WTC11 (cell line): ENCODE data around the gene IQGAP3. TPM values are rescaled to one million over a fixed set of nuclear protein-coding genes. Genes with fewer than 3 reads are reported as not detected.

Source experiments
- ATAC-seq: fragments of 200-7000 bp; cut with Tn5 transposase; 2 replicates; pipeline ENCODE4 v1.10.0; 2021; ENCODE audit warnings: mild to moderate bottlenecking, moderate library complexity
- CTCF ChIA-PET: fragments of 300-600 bp; sonication (Branson Sonifier 250); formaldehyde crosslinking; loops from one replicate; lab custom pipeline; 2021; ENCODE audit warnings: antibody characterized with exemption; lab: Charles Lee
- POLR2A ChIA-PET: fragments of 350-600 bp; sonication (Branson Sonifier 250); formaldehyde crosslinking; loops from one replicate; lab custom pipeline; 2021; ENCODE audit warnings: antibody characterized with exemption; lab: Charles Lee
- DNase-seq: peaks from one replicate; pipeline ENCODE4 v3.0.0; 2021; ENCODE audit warnings: low spot score
- H3K27ac Mint-ChIP-seq: 2 replicates; pipeline ENCODE4 v1.8.0; 2021; ENCODE audit warnings: mixed read lengths
- H3K27me3 Mint-ChIP-seq: 2 replicates; pipeline ENCODE4 v1.8.0; 2021; ENCODE audit warnings: low read depth, mild to moderate bottlenecking, moderate library complexity, mixed read lengths
- H3K36me3 Mint-ChIP-seq: 2 replicates; pipeline ENCODE4 v1.8.0; 2021; ENCODE audit warnings: mixed read lengths
- H3K4me1 Mint-ChIP-seq: 2 replicates; pipeline ENCODE4 v1.8.0; 2022; ENCODE audit warnings: mixed read lengths
- H3K4me3 Mint-ChIP-seq: 2 replicates; pipeline ENCODE4 v1.8.0; 2021; ENCODE audit warnings: mild to moderate bottlenecking, moderate library complexity, mixed read lengths
- H3K9me3 Mint-ChIP-seq: 2 replicates; pipeline ENCODE4 v1.8.0; 2021; ENCODE audit warnings: mixed read lengths
- EMX1 ChIP-seq: fragments of 250-450 bp; sonication (Bioruptor Pico); IDR thresholded peaks from 2 replicates; pipeline ENCODE4 v1.8.0; 2021; ENCODE audit warnings: mild to moderate bottlenecking
- FOXP1 ChIP-seq: sonication (generic); formaldehyde crosslinking; IDR thresholded peaks from 2 replicates; pipeline ENCODE4 v1.8.0; 2022; ENCODE audit warnings: missing genetic modification reagents, mild to moderate bottlenecking, moderate library complexity, borderline replicate concordance
- GRHL2 ChIP-seq: fragments of 250-450 bp; sonication (Bioruptor Pico); IDR thresholded peaks from 2 replicates; pipeline ENCODE4 v1.8.0; 2022; ENCODE audit warnings: mild to moderate bottlenecking, moderate library complexity; ENCODE audit not compliant: insufficient replicate concordance, severe bottlenecking
- IRF2 ChIP-seq: sonication (generic); formaldehyde crosslinking; IDR thresholded peaks from 2 replicates; pipeline ENCODE4 v1.8.0; 2022; ENCODE audit warnings: low read depth, missing genetic modification reagents, borderline replicate concordance
- NR2C2 ChIP-seq: sonication (generic); formaldehyde crosslinking; IDR thresholded peaks from 2 replicates; pipeline ENCODE4 v1.8.0; 2022; ENCODE audit warnings: mild to moderate bottlenecking, missing genetic modification reagents
- NR3C1 ChIP-seq: sonication (generic); formaldehyde crosslinking; conservative IDR thresholded peaks from 2 replicates; pipeline ENCODE4 v1.8.1; 2023; ENCODE audit warnings: low read depth, mild to moderate bottlenecking, missing genetic modification reagents
- OVOL2 ChIP-seq: fragments of 250-450 bp; sonication (Bioruptor Pico); IDR thresholded peaks from 2 replicates; pipeline ENCODE4 v1.9.0; 2021; ENCODE audit warnings: mild to moderate bottlenecking, borderline replicate concordance
- SOX15 ChIP-seq: fragments of 250-450 bp; sonication (Bioruptor Pico); IDR thresholded peaks from 2 replicates; pipeline ENCODE4 v1.9.0; 2021; ENCODE audit warnings: mild to moderate bottlenecking
- TCF7 ChIP-seq: sonication (generic); formaldehyde crosslinking; IDR thresholded peaks from 2 replicates; pipeline ENCODE4 v1.8.0; 2022; ENCODE audit warnings: mild to moderate bottlenecking, low read depth, missing genetic modification reagents, moderate library complexity
- TEAD1 ChIP-seq: sonication (generic); formaldehyde crosslinking; IDR thresholded peaks from 2 replicates; pipeline ENCODE4 v1.8.0; 2022; ENCODE audit warnings: mild to moderate bottlenecking, missing genetic modification reagents
- TEAD4 ChIP-seq: sonication (generic); formaldehyde crosslinking; IDR thresholded peaks from 2 replicates; pipeline ENCODE4 v1.8.0; 2022; ENCODE audit warnings: mild to moderate bottlenecking, missing genetic modification reagents
- ZNF232 ChIP-seq: sonication (generic); formaldehyde crosslinking; IDR thresholded peaks from 2 replicates; pipeline ENCODE4 v1.8.0; 2022; ENCODE audit warnings: mild to moderate bottlenecking, missing genetic modification reagents
- ZNF317 ChIP-seq: sonication (generic); formaldehyde crosslinking; IDR thresholded peaks from 2 replicates; pipeline ENCODE4 v1.8.1; 2023; ENCODE audit warnings: low read depth, mild to moderate bottlenecking, moderate library complexity, missing genetic modification reagents, borderline replicate concordance
- total RNA-seq: library from RNA; stranded (reverse); gene quantifications from 3 replicates; pipeline ENCODE4 v1.2.3, GENCODE V29; 2021
- TF ChIP-seq, protein P1 (sequence below): sonication (generic); formaldehyde crosslinking; IDR thresholded peaks from 2 replicates; pipeline ENCODE4 v1.8.0; 2023; ENCODE audit warnings: mild to moderate bottlenecking, missing genetic modification reagents
- TF ChIP-seq, protein P2 (sequence below): sonication (generic); formaldehyde crosslinking; IDR thresholded peaks from 2 replicates; pipeline ENCODE4 v1.8.0; 2022; ENCODE audit warnings: missing genetic modification reagents
- TF ChIP-seq, protein P3 (sequence below): fragments of 250-450 bp; sonication (Bioruptor Pico); IDR thresholded peaks from 2 replicates; pipeline ENCODE4 v1.9.0; 2021; ENCODE audit warnings: mild to moderate bottlenecking
- TF ChIP-seq, protein P4 (sequence below): sonication (generic); formaldehyde crosslinking; IDR thresholded peaks from 2 replicates; pipeline ENCODE4 v1.8.1; 2022; ENCODE audit warnings: low read depth, mild to moderate bottlenecking, moderate library complexity, missing genetic modification reagents, borderline replicate concordance
- TF ChIP-seq, protein P5 (sequence below): fragments of 250-450 bp; sonication (Bioruptor Pico); IDR thresholded peaks from 2 replicates; pipeline ENCODE4 v1.8.0; 2021; ENCODE audit warnings: mild to moderate bottlenecking
- TF ChIP-seq, protein P6 (sequence below): sonication (generic); formaldehyde crosslinking; IDR thresholded peaks from 2 replicates; pipeline ENCODE4 v1.8.1; 2023; ENCODE audit warnings: mild to moderate bottlenecking, missing genetic modification reagents, moderate library complexity
- TF ChIP-seq, protein P7 (sequence below): sonication (generic); formaldehyde crosslinking; IDR thresholded peaks from 2 replicates; pipeline ENCODE4 v1.8.1; 2022; ENCODE audit warnings: mild to moderate bottlenecking, moderate library complexity, missing genetic modification reagents

IQGAP3 gene
- total RNA-seq, 1 experiment from 2014 or later: 33.3 TPM

DNA sequence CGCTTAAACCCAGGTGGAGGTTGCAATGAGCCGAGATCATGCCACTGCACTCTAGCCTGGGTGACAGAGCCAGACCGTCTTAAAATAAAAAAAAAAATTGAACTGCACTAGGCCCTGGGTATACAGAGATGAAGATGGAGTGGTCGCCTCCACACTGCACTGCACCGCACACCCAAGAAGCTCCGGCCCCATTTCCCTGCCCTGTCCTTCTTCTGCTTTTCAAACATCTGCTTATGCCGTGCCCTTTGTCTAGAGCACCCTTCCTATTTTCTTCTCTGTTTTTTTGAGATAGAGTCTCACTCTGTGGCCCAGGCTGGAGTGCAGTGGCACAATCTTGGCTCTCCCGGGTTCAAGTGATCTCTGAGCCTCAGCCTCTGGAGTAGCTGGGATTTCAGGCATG lies 17.4 kb downstream of the IQGAP3 start (continued):
- TF ChIP-seq, protein P1, sequence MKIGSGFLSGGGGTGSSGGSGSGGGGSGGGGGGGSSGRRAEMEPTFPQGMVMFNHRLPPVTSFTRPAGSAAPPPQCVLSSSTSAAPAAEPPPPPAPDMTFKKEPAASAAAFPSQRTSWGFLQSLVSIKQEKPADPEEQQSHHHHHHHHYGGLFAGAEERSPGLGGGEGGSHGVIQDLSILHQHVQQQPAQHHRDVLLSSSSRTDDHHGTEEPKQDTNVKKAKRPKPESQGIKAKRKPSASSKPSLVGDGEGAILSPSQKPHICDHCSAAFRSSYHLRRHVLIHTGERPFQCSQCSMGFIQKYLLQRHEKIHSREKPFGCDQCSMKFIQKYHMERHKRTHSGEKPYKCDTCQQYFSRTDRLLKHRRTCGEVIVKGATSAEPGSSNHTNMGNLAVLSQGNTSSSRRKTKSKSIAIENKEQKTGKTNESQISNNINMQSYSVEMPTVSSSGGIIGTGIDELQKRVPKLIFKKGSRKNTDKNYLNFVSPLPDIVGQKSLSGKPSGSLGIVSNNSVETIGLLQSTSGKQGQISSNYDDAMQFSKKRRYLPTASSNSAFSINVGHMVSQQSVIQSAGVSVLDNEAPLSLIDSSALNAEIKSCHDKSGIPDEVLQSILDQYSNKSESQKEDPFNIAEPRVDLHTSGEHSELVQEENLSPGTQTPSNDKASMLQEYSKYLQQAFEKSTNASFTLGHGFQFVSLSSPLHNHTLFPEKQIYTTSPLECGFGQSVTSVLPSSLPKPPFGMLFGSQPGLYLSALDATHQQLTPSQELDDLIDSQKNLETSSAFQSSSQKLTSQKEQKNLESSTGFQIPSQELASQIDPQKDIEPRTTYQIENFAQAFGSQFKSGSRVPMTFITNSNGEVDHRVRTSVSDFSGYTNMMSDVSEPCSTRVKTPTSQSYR: no peak
- TF ChIP-seq, protein P2, sequence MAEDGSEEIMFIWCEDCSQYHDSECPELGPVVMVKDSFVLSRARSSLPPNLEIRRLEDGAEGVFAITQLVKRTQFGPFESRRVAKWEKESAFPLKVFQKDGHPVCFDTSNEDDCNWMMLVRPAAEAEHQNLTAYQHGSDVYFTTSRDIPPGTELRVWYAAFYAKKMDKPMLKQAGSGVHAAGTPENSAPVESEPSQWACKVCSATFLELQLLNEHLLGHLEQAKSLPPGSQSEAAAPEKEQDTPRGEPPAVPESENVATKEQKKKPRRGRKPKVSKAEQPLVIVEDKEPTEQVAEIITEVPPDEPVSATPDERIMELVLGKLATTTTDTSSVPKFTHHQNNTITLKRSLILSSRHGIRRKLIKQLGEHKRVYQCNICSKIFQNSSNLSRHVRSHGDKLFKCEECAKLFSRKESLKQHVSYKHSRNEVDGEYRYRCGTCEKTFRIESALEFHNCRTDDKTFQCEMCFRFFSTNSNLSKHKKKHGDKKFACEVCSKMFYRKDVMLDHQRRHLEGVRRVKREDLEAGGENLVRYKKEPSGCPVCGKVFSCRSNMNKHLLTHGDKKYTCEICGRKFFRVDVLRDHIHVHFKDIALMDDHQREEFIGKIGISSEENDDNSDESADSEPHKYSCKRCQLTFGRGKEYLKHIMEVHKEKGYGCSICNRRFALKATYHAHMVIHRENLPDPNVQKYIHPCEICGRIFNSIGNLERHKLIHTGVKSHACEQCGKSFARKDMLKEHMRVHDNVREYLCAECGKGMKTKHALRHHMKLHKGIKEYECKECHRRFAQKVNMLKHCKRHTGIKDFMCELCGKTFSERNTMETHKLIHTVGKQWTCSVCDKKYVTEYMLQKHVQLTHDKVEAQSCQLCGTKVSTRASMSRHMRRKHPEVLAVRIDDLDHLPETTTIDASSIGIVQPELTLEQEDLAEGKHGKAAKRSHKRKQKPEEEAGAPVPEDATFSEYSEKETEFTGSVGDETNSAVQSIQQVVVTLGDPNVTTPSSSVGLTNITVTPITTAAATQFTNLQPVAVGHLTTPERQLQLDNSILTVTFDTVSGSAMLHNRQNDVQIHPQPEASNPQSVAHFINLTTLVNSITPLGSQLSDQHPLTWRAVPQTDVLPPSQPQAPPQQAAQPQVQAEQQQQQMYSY: no peak
- TF ChIP-seq TCF7 (CRISPR knock-in tag) (no peak), NR2C2 (CRISPR knock-in tag) (no peak), ZNF317 (CRISPR knock-in tag) (no peak), IRF2 (CRISPR knock-in tag) (no peak), TEAD1 (CRISPR knock-in tag) (no peak), SOX15 (CRISPR knock-in tag) (no peak)
- TF ChIP-seq, protein P3, sequence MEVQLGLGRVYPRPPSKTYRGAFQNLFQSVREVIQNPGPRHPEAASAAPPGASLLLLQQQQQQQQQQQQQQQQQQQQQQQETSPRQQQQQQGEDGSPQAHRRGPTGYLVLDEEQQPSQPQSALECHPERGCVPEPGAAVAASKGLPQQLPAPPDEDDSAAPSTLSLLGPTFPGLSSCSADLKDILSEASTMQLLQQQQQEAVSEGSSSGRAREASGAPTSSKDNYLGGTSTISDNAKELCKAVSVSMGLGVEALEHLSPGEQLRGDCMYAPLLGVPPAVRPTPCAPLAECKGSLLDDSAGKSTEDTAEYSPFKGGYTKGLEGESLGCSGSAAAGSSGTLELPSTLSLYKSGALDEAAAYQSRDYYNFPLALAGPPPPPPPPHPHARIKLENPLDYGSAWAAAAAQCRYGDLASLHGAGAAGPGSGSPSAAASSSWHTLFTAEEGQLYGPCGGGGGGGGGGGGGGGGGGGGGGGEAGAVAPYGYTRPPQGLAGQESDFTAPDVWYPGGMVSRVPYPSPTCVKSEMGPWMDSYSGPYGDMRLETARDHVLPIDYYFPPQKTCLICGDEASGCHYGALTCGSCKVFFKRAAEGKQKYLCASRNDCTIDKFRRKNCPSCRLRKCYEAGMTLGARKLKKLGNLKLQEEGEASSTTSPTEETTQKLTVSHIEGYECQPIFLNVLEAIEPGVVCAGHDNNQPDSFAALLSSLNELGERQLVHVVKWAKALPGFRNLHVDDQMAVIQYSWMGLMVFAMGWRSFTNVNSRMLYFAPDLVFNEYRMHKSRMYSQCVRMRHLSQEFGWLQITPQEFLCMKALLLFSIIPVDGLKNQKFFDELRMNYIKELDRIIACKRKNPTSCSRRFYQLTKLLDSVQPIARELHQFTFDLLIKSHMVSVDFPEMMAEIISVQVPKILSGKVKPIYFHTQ (CRISPR knock-in tag): no peak
- TF ChIP-seq, protein P4, sequence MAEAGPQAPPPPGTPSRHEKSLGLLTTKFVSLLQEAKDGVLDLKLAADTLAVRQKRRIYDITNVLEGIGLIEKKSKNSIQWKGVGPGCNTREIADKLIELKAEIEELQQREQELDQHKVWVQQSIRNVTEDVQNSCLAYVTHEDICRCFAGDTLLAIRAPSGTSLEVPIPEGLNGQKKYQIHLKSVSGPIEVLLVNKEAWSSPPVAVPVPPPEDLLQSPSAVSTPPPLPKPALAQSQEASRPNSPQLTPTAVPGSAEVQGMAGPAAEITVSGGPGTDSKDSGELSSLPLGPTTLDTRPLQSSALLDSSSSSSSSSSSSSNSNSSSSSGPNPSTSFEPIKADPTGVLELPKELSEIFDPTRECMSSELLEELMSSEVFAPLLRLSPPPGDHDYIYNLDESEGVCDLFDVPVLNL (CRISPR knock-in tag): no peak
- TF ChIP-seq, protein P5, sequence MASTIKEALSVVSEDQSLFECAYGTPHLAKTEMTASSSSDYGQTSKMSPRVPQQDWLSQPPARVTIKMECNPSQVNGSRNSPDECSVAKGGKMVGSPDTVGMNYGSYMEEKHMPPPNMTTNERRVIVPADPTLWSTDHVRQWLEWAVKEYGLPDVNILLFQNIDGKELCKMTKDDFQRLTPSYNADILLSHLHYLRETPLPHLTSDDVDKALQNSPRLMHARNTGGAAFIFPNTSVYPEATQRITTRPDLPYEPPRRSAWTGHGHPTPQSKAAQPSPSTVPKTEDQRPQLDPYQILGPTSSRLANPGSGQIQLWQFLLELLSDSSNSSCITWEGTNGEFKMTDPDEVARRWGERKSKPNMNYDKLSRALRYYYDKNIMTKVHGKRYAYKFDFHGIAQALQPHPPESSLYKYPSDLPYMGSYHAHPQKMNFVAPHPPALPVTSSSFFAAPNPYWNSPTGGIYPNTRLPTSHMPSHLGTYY (CRISPR knock-in tag): no peak

DNA sequence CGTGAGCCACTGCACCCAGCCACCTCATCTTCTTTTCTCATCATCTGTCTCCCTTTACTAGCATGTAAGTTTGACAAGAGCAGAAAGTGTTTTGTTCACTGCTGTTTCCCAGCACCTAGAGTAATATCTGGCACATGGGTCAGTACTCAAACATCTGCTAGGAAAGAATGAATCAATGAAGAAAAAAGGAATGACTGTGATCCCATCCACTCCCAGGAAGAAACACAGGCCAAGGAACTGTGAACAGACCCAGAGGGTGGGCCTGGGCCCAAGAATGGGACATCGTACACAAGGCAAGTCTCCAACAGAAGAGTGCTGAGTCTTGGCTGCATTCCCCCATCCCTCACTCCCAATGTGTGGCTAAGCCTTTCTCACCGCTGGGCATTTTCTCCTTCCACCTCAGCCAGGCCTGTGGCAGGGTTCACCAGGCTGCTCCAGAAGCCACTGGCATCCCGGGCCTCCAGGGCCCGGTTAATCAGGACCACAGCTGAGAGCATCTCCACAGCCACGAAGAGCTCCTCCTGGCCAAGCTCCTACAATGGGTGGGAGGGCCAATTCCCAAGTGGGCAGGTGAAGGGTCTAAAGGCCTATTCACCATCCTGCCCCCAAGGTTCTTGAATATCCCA lies 18.4 kb downstream of the IQGAP3 start:
- ATAC-seq (no peak), DNase-seq (no peak)
- Mint-ChIP-seq H3K4me1 (no peaks in the 10 kb centered on the region), H3K9me3 (no peaks in the 10 kb centered on the region), H3K4me3 (no peak overlapping the region), H3K27ac (no peak overlapping the region), H3K27me3 (no peaks in the 10 kb centered on the region), H3K36me3 (peaks cover 17% of the 10 kb centered on the region)
- CTCF ChIA-PET: interaction anchor here (0.7 to 0.9 kb wide), 2 partner anchors 12 to 73 kb away, joined by 3 read pairs; no protein-coding TSS in a partner anchor
- POLR2A ChIA-PET: no interaction called here
- no peak for TF ChIP-seq TEAD4
- TF ChIP-seq, protein P4 (CRISPR knock-in tag): no peak
- no peak for TF ChIP-seq SOX15 (CRISPR knock-in tag)
- no peak for TF ChIP-seq NR2C2 (CRISPR knock-in tag)
- TF ChIP-seq NR3C1 (CRISPR knock-in tag): no peak
- TF ChIP-seq OVOL2 (CRISPR knock-in tag): no peak
- TF ChIP-seq ZNF317 (CRISPR knock-in tag): no peak
- TF ChIP-seq, protein P6, sequence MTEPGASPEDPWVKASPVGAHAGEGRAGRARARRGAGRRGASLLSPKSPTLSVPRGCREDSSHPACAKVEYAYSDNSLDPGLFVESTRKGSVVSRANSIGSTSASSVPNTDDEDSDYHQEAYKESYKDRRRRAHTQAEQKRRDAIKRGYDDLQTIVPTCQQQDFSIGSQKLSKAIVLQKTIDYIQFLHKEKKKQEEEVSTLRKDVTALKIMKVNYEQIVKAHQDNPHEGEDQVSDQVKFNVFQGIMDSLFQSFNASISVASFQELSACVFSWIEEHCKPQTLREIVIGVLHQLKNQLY (CRISPR knock-in tag): no peak
- no peak for TF ChIP-seq GRHL2 (CRISPR knock-in tag)
- no peak for TF ChIP-seq EMX1 (CRISPR knock-in tag)
- TF ChIP-seq, protein P7, sequence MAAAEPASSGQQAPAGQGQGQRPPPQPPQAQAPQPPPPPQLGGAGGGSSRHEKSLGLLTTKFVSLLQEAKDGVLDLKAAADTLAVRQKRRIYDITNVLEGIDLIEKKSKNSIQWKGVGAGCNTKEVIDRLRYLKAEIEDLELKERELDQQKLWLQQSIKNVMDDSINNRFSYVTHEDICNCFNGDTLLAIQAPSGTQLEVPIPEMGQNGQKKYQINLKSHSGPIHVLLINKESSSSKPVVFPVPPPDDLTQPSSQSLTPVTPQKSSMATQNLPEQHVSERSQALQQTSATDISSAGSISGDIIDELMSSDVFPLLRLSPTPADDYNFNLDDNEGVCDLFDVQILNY (CRISPR knock-in tag): no peak
- TF ChIP-seq FOXP1: no peak
- TF ChIP-seq ZNF232: no peak
